Left colon (tissue), 2 donors: ENCODE measurements around the gene TMC5. TPM values are rescaled to one million over a fixed set of nuclear protein-coding genes. Genes with fewer than 3 reads are reported as not detected.
A peak's percentile ranks its signal among the peaks of the same experiment; 100 is the strongest.

Source experiments
- ATAC-seq: fragments of 200-7000 bp; cut with Tn5 transposase; one replicate; pipeline ENCODE4 v1.9.1; 2020; ENCODE audit warnings: mild to moderate bottlenecking, moderate library complexity
- DNase-seq, 2 donors: peaks; one replicate each; pipeline ENCODE4 v3.0.0-alpha.2; 2020
- intact Hi-C, 2 donors: fragments of 100-400 bp; cut with DNase I in 1 of 2; cut with micrococcal nuclease in 1 of 2; formaldehyde crosslinking; loops; one replicate each; pipeline versions ENCODE4 v1.11.2 to v1.14.0; 2022; cut with DNase I, micrococcal nuclease
- total RNA-seq, 2 donors: library from RNA; stranded (reverse); fragmentation: NEBNext Ultra II Directional; extraction: Animal tissue kit (Norgen Biotek cat#: 25700); gene quantifications; one replicate each; pipeline ENCODE4 v1.2.1, GENCODE V29; 2021
- donor health status: DM: no; HTN: no; CAD: no.
- donor health status: DM: yes; HTN: yes; CAD: no.

The TMC5 gene
- total RNA-seq, 2 donors from 2014 or later, result 91.2 to 225 TPM

DNA sequence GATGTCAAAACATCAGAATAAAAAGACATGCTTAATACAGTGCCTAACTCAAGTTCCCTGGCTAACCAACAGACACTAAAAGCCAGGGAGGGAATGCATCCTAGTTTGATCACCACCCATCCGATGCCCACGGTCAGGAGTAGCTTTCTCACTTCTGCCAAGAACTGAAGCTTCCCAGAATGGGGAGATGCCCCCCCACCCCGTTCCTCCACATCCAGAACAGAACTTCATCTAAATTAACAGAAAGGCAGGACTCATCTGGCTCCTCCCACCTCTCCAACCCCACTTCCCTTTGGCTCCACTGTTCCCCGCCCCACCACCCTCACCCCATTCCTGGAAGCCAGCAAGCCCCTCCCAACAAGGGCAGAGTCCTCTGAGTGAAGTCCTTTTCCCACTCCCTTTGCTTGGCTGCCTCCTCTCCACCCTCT lies 70.5 kb downstream of the TMC5 start:
- intact Hi-C loops, result no loop called here
- DNase-seq, result peak; percentile 74 to 90
- ATAC-seq, result peak; percentile 95

DNA sequence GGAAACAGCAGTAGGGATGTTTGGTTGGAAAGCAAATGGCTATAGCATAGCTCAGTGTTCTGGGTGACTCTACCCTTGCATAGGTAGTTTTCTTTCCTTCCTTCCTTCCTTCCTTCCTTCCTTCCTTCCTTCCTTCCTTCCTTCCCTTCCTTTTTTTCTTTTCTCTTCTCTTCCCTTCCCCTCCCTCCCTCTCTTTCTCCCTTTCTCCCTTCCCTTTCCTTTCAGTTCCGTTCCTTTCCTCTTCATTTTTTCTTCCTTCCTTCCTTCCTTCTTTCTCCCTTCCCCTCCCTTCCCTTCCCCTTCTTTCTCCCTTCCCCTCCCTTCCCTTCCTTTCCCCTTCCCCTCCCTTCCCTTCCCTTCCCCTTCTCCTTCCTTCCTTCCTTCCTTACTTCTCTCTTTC lies 72.9 kb downstream of the TMC5 start:
- ATAC-seq, result no peak
- no peak for DNase-seq
- intact Hi-C loops, result no loop called here

DNA sequence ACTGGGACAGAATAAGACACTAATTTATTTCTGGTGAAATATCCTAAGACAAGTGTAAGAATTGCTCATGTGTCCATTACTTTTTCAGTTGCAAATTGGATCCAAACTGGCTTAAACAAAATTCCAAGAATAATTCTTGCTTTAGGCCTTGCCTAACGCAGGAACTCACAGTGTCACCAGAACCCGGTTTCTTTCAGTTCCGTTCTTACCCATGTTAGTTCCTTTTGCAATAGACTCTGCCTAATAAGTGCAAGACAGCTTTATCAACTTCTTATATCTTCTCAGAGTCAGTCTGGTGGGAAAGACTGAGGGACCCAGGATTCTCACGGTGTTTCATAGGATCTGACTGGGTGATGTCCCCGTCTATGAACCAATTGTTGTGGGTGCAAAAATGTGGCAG lies 79.5 kb downstream of the TMC5 start:
- no peak for DNase-seq
- intact Hi-C loops, result no loop called here
- no peak for ATAC-seq

DNA sequence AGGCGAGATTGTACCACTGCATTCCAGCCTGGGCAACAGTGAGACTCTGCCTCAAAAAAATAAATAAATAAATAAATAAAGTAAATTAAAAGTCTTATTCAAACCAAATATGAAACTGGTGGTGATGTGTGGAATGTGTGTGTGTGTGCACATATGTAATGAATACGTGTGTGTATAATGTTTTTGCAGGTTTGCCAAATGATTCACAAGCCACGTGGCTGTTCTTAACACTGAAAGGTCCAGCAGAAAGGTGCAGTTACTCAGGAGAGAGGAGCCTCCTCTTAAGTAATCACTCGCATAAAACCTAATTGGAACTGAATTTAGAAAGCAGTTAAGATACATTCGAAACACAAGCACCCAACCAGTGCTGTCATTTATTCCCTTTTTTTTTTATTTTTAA lies 81.3 kb downstream of the TMC5 start:
- DNase-seq (no peak), ATAC-seq (no peak)
- intact Hi-C loops, result no loop called here

DNA sequence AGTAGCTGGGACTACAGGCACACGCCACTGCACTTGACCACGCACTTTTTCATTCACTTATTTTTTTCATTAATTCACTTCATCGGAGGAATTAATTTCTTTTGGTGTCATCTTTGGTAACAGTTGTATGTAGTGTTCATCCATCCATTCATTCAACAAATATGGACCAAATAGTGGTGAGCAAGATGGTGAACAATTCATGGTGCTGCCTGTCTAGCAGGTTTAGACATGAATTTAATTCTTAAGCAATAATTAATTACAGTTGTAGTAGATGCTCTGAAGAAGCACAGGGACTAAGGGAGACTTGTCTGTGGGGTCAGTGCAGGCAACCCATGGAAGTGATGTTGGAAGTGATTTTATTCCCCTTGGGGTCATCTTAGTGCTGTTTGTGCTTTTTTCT lies 81.8 kb downstream of the TMC5 start:
- no peak for DNase-seq
- intact Hi-C loops, result no loop called here
- no peak for ATAC-seq

DNA sequence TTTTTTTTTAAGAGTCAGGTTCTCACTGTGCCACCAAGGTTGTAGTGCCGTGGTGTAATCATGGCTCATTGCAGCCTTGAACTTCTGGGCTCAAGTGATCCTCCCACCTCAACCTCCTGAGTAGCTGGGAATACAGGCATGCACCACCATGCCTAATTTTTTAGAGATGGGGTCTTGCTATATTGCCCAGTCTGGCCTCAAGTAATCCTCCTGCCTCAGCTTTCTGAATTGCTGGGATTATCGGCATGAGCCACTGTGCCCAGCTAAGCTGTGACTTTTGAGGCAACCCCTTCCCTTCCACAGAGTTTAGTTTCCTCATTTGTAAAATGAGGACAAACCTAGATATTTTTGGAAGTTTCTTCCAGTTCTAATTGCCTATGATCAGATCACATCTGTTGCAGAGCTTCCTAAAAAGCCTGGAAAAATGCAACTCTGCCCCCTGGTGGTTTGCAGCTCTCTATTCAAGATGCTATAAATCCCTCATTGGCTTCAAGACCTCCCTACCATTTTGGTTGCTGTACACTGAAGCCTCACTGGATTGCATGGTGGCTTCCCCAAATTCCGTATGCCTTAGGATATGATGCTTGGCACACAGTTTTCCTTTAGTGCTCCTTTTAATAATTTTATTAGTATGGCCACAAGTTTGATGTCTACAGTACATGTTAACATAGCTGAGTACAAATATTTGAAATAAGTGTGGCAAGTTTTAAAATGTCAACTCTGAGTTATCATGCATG lies 84.9 kb downstream of the TMC5 start:
- intact Hi-C loops, result loop anchor here in 1 of 2 donors (10.0 kb wide), 1 partner anchor 118 kb away; no protein-coding TSS in a partner anchor
- DNase-seq, result peak; percentile 68 to 82
- peak; percentile 75 for ATAC-seq

DNA sequence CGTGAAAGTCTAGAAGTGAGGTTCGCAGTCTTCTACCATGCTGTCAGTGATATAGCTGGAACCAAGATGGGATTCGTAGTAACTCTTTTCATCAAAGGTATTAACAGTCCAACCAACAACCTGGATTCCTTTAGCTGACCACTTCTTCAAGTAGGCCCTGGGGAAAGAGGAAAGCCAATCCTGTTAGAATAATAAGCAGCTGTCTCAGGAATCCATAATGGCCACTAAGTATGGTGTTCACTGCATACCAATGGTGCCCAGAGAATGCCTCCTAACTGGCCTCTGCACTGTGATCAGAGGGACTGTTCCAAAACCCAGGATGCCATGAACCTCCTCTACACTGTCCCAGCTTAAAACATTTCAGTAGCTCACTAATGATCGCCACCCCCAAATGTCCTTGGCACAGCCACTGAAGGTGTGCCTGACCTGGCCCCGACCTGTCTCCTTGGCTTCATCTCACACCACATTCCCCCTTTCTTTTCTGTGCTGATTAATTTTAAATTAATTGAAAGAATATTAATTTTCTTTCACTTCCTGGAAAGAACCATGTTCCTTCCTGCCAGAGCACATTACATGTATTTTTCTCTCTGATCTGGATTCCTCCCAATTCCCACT lies 85.9 kb downstream of the TMC5 start:
- intact Hi-C loops, result loop anchor here in 1 of 2 donors (10.0 kb wide), 1 partner anchor 119 kb away; no protein-coding TSS in a partner anchor
- no peak for DNase-seq
- ATAC-seq, result no peak

DNA sequence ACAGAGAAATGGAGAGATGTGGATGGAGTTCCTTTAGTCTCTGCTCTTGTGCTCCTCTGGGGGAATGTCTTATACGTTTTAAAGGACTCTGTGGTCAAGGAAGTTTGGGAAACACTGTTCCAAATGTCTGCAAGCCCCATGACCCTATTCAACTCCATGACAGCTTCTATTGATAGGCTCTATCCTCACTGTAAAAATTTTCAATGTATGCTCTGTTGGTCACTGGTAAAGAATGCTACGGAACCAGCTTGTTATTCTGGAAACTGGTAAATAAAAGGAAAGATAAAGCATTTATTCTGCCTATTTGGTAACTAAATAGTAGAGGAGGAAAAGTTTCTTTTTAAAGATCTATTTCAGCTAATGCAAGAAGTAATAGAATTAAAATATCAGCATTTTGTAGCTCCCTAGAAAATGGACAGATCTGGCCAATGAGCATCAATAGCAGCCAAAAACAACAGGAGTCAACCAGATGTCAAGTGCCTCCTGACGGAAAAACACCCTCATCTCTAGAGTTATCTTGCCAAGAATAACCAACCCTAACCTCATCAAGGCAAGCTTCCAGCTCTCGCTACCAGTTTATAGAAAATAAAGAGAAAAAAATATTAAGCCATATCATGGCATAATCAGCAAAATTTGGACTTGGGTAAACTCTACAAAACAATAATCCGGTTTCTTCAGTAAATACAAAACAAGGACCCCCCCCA lies 88.1 kb downstream of the TMC5 start:
- intact Hi-C loops, result loop anchor here in 1 of 2 donors (10.0 kb wide), 1 partner anchor 121 kb away; no protein-coding TSS in a partner anchor
- ATAC-seq (no peak), DNase-seq (no peak)

DNA sequence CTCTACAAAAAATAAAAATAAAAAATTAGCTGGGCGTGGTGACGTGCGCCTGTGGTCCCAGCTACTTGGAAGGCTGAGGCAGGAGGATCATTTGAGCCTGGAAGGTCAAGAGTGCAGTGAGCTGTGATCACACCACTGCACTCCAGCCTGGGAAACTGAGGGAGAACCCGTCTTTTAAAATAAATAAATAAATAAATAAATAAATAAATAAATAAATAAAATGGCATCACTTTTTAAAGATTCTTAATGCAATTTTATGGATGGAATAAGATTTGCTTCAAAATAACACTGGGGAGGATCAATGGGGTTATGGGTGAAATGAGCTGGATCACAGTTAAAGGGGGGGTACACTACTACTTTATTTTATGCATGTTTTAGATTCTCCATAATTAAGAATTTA lies 89.3 kb downstream of the TMC5 start:
- intact Hi-C loops, result loop anchor here in 1 of 2 donors (10.0 kb wide), 1 partner anchor 122 kb away; no protein-coding TSS in a partner anchor
- no peak for ATAC-seq
- DNase-seq, result no peak

DNA sequence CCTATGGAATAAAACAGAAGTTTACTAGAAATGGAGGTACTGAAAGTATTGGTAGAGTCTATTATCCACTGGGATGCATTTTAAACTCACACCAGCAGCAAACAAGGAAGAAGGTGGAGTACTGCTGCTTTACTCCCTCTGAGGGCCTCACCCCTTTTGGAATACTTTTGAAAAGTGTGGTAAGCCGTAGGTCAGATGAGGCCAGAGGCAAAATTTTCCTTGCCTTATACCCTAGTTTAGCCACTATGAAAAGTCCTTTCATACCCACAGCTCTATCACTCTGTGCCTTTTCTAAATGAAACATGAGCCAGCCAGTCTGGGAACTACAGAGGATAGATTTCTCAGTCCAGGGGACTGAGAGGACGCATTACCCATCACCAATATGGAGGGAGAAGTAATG lies 90.2 kb downstream of the TMC5 start:
- ATAC-seq (peak; percentile 30), DNase-seq (no peak)
- intact Hi-C loops, result loop anchor here in 1 of 2 donors (10.0 kb wide), 1 partner anchor 123 kb away; no protein-coding TSS in a partner anchor

DNA sequence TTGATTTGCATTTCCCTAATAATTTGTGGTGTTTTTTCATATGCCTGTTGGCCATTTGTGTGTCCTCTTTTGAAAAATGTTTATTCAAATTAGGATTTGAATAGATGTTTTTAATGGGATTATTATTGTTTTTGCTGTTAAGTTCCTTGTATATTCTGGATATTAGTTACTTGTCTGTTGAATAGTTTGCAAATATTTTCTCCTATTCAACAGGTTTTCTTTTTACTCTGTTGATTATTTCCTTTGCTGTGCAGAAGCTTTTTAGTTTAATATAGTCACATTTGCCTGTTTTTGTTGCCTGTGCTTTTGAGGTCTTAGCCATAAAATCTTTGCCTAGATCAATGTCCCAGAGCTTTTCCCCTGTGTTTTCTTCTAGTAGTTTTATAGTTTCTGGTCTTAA lies 94.6 kb downstream of the TMC5 start:
- DNase-seq (no peak), ATAC-seq (no peak)
- intact Hi-C loops, result no loop called here

DNA sequence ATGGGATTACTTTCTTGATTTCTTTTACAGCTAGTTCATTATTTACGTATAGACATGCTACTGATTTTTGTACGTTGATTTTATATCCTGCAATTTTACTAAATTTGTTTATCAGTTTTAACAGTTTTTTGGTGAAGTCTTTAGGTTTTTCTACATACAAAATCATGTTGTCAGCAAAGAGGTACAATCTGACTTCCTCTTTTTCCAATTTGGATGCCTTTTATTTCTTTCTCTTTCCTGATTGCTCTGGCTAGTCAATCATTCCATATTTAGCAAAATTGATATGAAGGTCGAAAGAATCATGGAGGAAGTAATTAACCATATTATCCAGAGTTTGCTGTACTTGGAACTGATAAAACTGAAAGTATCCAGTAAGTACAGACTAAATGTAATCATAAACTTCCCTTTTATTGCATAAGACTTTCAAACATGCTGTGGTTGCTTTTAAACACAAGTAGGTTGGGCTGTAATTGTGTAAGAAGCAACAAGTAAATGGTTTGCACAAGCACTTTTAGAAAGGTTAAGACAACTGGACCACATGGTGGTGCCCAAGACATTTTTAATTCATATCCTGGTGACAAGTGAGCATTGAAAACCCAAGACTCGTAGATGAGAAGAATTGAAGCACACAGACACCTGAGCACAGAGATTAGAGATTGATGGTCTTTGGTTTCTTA lies 95.8 kb downstream of the TMC5 start:
- peak; percentile 83 for ATAC-seq
- intact Hi-C loops, result no loop called here
- no peak for DNase-seq

DNA sequence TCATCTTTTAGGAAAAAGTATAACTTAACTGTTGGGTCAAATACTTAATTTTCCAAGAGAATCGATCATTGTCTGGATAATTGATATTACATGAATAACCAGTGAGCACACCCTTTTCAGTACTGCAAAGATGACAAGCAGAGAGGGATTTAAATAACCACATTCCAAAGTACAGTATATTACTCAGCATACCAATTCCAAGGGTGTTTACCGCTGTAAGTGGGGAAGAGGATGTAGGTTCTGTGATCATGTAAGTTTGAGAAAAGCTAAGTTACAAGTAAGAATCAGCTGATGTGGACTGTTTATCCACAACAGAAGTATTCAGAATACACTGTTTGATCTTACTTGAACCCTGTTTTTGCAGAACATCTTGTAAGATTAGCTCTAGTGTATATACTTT lies 98.1 kb downstream of the TMC5 start:
- ATAC-seq (peak; percentile 65), DNase-seq (no peak)
- intact Hi-C loops, result no loop called here

DNA sequence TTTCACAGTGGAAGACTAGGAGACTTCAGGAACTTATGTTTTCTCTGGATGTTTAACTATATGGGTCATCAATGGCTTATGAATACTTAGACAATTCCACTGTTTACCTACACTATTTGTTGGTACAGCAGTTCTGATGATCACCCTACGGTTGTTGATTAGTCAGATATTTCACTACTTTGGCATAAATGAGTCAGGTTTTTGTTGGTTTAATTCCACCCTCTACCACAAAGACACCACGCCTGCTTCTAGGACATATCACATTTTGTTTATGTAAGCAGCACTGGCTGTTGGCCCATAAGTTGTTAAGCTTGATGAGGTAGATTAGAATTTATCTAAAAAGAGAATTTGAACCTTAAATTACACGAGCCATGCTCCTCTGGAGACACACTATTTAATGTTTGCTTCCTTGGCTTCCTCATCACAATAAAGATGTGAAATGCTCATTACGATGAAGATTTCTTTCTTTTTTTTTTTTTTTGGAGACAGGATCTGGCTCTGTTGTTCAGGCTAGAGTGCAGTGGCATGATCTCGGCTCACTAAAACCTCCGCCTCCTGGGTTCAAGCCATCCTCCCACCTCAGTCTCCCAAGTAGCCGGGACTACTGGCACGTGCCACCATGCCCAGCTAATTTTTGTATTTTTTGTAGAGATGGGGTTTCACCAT lies 99.9 kb downstream of the TMC5 start:
- ATAC-seq (no peak), DNase-seq (no peak)
- intact Hi-C loops, result no loop called here

DNA sequence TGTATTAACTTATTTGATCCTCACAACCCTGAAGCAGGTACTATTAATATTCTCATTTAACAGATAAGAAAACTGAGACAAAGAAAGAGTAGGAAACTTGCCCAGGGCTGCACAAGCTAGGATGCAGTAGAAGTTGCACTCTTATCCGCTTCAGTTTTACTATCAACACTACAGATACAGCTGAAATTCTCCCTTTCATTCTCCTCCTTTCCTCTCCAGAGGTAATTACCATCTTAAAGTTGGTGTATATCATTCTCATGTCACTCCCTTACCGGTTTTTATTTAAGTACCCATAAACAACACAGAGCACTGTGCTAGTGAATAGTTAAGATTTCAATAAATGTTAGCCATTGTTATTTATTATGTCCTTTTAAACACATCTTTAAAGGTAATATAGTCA lies 100.7 kb downstream of the TMC5 start:
- ATAC-seq (no peak), DNase-seq (no peak)
- intact Hi-C loops, result no loop called here

DNA sequence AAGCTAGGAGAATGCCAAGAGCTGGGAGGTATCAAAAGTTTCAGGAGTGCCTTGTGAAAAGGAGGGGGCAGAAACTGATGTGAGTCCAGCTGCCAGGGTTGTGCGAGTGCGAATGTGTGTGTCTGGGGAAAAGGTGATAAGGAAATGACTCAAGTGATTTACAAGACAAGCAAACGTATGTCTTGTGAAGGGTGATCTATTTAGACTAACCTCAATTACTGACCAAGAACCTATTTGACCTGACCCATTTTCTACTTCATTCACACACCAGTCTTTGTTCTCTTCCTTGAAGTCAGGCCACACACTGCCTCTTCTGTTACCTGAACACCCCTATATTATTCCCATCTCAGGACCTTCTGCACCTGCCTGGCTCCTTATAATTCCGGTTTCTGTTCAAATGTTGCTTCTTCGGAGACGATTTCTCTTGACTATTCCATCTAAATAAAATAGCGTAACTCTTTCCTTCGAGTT lies 103.2 kb downstream of the TMC5 start:
- DNase-seq (peak; percentile 59 to 80), ATAC-seq (peak; percentile 58)
- intact Hi-C loops, result no loop called here

DNA sequence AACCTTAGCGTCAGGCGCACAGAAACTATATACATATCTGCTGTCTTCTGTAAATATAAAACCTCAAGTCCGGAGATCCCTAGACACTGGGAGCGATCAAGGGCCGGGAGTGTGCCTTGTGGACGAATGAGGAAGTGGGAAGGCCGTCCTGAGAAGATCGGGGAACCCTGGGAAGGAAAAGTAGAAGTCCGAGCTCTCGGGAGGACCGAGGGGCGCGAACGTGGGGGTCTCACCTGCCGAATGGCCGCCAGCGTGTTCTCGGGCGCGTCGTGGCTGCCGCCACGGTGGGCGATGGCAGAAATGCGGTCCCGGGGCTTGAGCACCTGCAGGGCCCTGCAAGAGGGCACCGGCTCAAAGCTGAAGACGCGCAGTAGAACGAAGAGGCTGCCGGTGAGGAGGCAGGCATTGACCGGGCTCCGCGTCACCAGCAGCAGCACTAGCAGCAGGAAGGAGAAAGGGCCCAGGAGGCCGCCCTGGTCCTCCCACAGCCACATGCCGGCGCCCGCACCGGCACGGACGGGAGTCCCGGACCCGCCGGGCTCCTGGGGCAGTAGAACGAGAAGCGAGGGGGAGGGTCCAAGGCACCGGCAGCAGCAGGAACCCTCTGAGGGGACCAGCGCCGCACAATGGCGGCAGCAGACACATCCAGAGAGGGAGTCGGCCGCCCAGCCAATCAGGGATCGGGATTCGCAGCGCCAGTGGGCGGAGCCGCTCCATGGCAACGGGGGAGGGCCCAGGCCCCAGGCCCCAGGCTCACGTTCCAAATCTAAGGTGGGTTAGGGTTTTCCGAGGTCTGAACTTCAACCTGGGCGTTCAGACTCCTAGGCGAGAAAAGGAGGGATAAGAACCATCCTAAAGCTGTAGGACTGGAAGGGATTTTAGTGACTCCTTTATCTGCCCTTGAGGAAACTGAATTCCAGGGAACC lies 104.1 kb downstream of the TMC5 start, which contains the start of gene GDE1:
Gene GDE1, minus strand, starts transcription at position 628 of the 926 bp plus-strand sequence. Its CDS starts 134 bp downstream, at position 494.
- ATAC-seq (peak; percentile 74), DNase-seq (peak; percentile 95 to 98)
- intact Hi-C loops, result no loop called here

DNA sequence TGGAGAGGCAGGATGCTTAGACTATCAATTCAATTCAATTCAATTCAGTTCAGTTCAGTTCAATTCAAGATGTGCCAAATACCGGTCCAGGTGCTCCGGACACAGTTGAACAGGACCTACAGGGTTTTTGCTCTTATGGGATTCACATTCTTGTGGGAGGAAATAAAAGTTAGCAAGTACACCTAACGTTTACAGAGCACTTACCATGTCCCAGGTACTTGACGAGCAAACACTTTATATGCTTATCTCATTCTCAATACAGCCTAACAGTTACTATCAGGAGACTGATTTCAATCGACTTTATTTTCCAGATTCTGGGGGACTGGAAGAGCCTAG lies 104.7 kb downstream of the TMC5 start:
- ATAC-seq (no peak), DNase-seq (no peak)
- intact Hi-C loops, result no loop called here
